Skeletal muscle tissue (tissue), 4 donors: ENCODE data around the gene FAU. TPM values are rescaled to one million over a fixed set of nuclear protein-coding genes. Genes with fewer than 3 reads are reported as not detected.

ENCODE experiments used
- H3K27ac ChIP-seq: one replicate; pipeline ENCODE4 v1.7.0; 2013; ENCODE audit warnings: mild to moderate bottlenecking, low read depth, low read length, inconsistent platforms
- H3K27me3 ChIP-seq, 3 donors: one replicate each; pipeline ENCODE4 v1.7.0; 2013; ENCODE audit warnings: low read length in 3 of 3; ENCODE audit not compliant: control insufficient read depth in 3 of 3, insufficient read depth in 3 of 3
- H3K36me3 ChIP-seq, 3 donors: one replicate each; pipeline ENCODE4 v1.7.0; 2013; ENCODE audit warnings: low read length in 3 of 3; ENCODE audit not compliant: control insufficient read depth in 3 of 3, insufficient read depth in 3 of 3
- H3K4me1 ChIP-seq, 3 donors: one replicate each; pipeline ENCODE4 v1.7.0; 2013; ENCODE audit warnings: low read length in 3 of 3, mild to moderate bottlenecking in 3 of 3; ENCODE audit not compliant: control insufficient read depth in 3 of 3, insufficient read depth in 3 of 3
- H3K4me3 ChIP-seq, 3 donors: one replicate each; pipeline ENCODE4 v1.7.0; 2013; ENCODE audit warnings: low read length in 3 of 3
- H3K9ac ChIP-seq, 3 donors: one replicate each; pipeline ENCODE4 v1.7.0; 2013; ENCODE audit warnings: low read length in 3 of 3, mild to moderate bottlenecking in 3 of 3, moderate library complexity in 2 of 3, low read depth in 1 of 3
- H3K9me3 ChIP-seq, 3 donors: one replicate each; pipeline ENCODE4 v1.7.0; 2013; ENCODE audit warnings: low read length in 3 of 3; ENCODE audit not compliant: control insufficient read depth in 3 of 3
- total RNA-seq: library from RNA; depleted of rRNA; stranded (reverse); fragments of >200 nt; gene quantifications from one replicate; pipeline ENCODE4 v1.2.3, GENCODE V29; 2014
- donor health status: Osteomylitis.

The FAU gene
- total RNA-seq, 1 donor from 2014 or later = 292 TPM

DNA sequence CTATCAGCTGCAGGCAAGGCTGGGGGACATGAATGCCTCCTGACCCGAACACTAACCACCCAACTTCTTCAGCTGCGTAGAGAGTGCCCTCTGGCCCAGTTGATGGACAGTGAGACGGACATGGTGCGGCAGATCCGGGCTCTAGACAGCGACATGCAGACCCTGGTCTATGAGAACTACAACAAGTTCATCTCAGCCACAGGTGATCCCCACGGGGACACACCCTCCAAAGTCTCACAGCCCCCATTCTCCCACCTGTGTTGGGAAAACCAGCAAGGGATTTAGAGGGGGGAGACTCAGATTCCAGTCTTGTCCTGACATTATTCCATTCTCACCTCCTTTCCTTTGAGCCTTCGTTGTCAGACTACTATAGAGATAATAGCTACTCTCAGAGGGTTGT is 25.0 kb downstream of the FAU start:
- peak overlapping the region; percentile 77 to 88 (median 87) for H3K9ac ChIP-seq
- H3K9me3 ChIP-seq = no peaks in the 10 kb centered on the region
- peak overlapping the region; percentile 88 to 94 (median 90) for H3K4me3 ChIP-seq
- H3K36me3 ChIP-seq = peaks cover 0 to 6% (median 4%) of the 10 kb centered on the region in 3 donors
- no peaks in the 10 kb centered on the region for H3K27me3 ChIP-seq
- peak overlapping the region; percentile 88 for H3K27ac ChIP-seq
- peaks cover 12 to 28% (median 26%) of the 10 kb centered on the region in 3 donors for H3K4me1 ChIP-seq

DNA sequence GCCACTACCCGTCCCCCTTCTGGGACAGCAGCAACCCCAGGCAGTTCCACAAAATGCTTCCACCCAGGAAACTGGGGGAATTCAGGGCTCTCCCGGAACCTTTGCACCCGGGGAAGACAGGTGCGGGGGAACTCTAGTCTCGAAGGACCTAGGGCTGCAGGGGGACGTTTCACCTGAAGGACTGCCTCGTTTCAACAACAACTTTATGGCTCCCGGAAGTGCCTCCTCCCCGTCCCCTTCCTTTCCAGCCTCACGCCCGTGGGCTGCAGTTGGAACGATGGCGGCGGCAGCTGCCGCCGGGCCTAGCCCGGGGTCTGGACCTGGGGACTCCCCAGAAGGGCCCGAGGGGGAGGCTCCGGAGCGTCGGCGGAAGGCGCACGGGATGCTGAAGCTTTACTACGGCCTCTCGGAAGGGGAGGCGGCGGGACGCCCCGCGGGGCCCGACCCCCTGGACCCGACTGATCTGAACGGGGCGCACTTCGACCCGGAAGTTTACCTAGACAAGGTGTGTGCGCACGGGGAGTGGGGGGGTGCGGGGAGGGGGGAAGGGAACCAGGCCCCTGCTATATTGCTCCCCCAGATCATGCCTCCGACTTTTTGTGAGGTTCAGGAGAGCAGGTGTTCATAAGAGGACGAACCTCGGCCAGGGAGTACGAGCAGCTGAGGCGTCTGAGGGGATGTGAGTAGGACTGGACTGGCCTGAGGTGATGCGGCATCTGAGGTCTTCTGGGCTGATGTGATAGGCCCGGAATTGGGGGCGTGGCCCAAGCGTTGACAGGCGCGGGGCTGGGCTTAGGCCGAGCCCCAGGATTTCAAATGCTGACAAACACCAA is 25.7 kb downstream of the FAU start, which contains the start of gene VPS51:
Gene VPS51 (plus strand): TSS at position 241 of the 833 bp plus-strand sequence. CDS start 37 bp downstream, at position 278.
- Histone ChIP-seq H3K4me3 (peak within 1 kb of the TSS; percentile 88 to 94 (median 90)), H3K27ac (peak within 1 kb of the TSS; percentile 88), H3K9me3 (no peaks in the 10 kb centered on the region), H3K9ac (peak within 1 kb of the TSS; percentile 77 to 88 (median 87)), H3K4me1 (peaks cover 12 to 27% (median 21%) of the 10 kb centered on the region in 3 donors), H3K36me3 (peaks cover 0 to 6% (median 4%) of the 10 kb centered on the region in 3 donors), H3K27me3 (no peaks in the 10 kb centered on the region)

DNA sequence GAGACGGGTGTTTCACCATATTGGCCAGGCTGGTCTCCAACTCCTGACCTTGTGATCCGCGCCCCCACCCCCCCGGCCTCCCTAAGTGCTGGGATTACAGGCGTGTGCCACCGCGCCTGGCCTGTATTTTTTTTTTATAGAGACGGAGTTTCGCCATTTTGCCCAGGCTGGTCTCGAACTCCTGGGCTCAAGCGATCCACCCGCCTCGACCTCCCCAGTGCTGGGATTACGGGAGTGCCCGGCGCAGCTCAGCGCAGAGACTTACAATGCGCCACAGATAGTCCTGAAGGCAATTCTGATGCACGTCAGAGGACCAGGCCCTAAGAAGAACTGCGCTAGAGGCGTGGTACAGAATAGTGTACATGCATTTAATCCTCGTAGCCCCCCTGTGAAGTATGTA is 26.5 kb downstream of the FAU start:
- no peaks in the 10 kb centered on the region for H3K9me3 ChIP-seq
- H3K27me3 ChIP-seq = no peaks in the 10 kb centered on the region
- peaks cover 0 to 6% (median 4%) of the 10 kb centered on the region in 3 donors for H3K36me3 ChIP-seq
- peak overlapping the region; percentile 88 to 94 (median 90) for H3K4me3 ChIP-seq
- peak overlapping the region in 2 of 3 donors; percentile 75 to 88 for H3K9ac ChIP-seq
- peaks cover 12 to 27% (median 19%) of the 10 kb centered on the region in 3 donors for H3K4me1 ChIP-seq
- peak overlapping the region; percentile 88 for H3K27ac ChIP-seq

DNA sequence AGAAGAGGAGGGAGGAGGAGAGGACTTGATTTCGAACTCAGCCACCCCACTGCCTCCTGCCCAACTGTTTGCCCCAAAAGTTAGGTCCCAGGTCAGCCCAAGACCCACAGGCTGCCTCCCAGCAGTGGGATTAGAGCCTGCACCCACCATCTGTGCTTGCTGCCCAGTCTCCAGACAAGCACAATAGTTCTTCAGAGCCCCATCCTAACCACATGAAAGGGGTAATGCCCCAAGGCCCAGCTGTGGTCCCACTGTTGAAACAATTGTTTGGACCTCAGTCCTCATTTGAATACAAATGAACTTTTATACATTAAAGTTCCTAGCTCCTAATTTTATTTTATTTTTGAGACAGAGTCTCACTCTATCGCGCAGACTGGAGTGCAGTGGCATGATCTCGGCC is 31.3 kb downstream of the FAU start:
- H3K9ac ChIP-seq = no peak overlapping the region

DNA sequence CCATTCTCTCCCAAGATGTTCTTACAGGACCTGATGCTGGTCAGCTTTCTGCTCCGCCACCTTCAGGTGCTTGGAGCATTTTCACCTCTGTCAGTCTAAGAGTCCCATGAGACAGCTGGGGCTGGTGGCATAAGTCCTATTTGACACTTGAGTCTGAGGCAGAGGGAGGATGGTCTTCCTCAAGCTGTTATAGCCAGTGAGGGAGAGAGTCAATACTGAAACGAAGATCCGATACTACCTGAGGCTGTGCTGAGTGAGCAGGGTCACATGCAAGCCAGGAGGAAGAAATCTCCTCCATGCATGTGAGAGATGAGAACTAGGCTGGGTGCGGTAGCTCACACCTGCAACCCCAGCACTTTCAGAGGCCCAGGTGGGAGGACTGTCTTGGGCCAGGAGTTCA is 32.3 kb downstream of the FAU start:
- H3K27me3 ChIP-seq = no peaks in the 10 kb centered on the region
- H3K4me3 ChIP-seq = no peak overlapping the region
- H3K4me1 ChIP-seq = peaks cover 9 to 12% (median 11%) of the 10 kb centered on the region in 3 donors
- H3K36me3 ChIP-seq = peaks cover 31 to 37% (median 32%) of the 10 kb centered on the region in 3 donors
- H3K9ac ChIP-seq = no peak overlapping the region
- H3K27ac ChIP-seq = no peak overlapping the region
- no peaks in the 10 kb centered on the region for H3K9me3 ChIP-seq

More for the DNA sequence above, 31.3 kb downstream of the FAU start:
- H3K27ac ChIP-seq = no peak overlapping the region
- H3K27me3 ChIP-seq = no peaks in the 10 kb centered on the region
- peaks cover 1 to 4% (median 2%) of the 10 kb centered on the region in 3 donors for H3K4me1 ChIP-seq
- no peak overlapping the region for H3K4me3 ChIP-seq
- H3K9me3 ChIP-seq = no peaks in the 10 kb centered on the region
- H3K36me3 ChIP-seq = peaks cover 24 to 32% (median 29%) of the 10 kb centered on the region in 3 donors

DNA sequence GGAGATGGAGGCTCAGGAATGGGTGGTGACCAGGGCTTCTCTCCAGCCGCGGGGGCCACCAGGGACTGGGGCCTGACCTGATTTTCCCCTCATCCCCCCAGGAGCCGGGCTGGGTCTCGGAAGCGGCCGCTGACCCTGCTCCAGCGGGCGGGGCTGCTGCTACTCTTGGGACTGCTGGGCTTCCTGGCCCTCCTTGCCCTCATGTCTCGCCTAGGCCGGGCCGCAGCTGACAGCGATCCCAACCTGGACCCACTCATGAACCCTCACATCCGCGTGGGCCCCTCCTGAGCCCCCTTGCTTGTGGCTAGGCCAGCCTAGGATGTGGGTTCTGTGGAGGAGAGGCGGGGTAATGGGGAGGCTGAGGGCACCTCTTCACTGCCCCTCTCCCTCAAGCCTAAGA is 34.1 kb downstream of the FAU start:
- no peaks in the 10 kb centered on the region for H3K27me3 ChIP-seq
- H3K4me1 ChIP-seq = peaks cover 20 to 23% (median 21%) of the 10 kb centered on the region in 3 donors
- H3K9ac ChIP-seq = no peak overlapping the region
- no peak overlapping the region for H3K4me3 ChIP-seq
- peaks cover 31 to 37% (median 32%) of the 10 kb centered on the region in 3 donors for H3K36me3 ChIP-seq
- no peaks in the 10 kb centered on the region for H3K9me3 ChIP-seq
- H3K27ac ChIP-seq = no peak overlapping the region

DNA sequence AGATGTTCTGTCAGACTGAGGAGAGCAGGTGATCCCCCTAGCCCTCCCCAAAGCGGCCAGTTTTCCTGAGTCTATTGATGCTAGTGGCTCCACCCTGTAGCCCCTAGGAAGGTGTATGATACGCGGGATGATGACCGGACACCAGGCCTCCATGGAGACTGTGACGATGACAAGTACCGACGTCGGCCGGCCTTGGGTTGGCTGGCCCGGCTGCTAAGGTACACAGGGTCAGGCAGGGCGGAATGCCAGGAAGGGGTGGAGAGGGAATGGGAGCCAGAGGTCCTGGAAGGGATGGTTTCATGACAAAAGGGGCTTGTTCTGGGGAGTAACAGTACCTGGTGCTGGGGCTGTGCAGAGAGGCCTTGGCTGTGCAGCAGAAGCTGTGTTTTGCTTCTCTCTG is 34.7 kb downstream of the FAU start:
- H3K9ac ChIP-seq = no peak overlapping the region
- peaks cover 31 to 37% (median 32%) of the 10 kb centered on the region in 3 donors for H3K36me3 ChIP-seq
- H3K27ac ChIP-seq = no peak overlapping the region
- no peaks in the 10 kb centered on the region for H3K9me3 ChIP-seq
- H3K4me3 ChIP-seq = no peak overlapping the region
- H3K27me3 ChIP-seq = no peaks in the 10 kb centered on the region
- H3K4me1 ChIP-seq = peaks cover 20 to 23% (median 21%) of the 10 kb centered on the region in 3 donors

DNA sequence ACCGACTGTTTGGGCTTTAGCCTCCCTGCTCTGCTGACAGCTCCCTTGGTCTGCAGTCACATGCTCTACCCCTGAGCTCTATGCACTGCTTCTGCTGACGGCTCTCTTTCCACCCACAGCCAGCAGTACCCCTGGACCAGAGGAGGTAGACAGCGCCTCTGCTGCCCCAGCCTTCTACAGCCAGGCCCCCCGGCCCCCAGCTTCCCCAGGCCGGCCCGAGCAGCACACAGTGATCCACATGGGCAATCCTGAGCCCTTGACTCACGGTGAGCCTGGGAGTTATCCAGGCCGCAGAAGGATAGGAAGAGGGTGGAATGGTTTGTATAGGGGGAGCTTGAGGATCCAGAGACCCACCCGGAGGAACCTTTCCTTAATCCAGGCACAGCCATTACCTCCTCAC is 35.1 kb downstream of the FAU start:
- Histone ChIP-seq H3K36me3 (peaks cover 31 to 37% (median 32%) of the 10 kb centered on the region in 3 donors), H3K4me1 (peaks cover 20 to 23% (median 21%) of the 10 kb centered on the region in 3 donors), H3K27ac (no peak overlapping the region)

DNA sequence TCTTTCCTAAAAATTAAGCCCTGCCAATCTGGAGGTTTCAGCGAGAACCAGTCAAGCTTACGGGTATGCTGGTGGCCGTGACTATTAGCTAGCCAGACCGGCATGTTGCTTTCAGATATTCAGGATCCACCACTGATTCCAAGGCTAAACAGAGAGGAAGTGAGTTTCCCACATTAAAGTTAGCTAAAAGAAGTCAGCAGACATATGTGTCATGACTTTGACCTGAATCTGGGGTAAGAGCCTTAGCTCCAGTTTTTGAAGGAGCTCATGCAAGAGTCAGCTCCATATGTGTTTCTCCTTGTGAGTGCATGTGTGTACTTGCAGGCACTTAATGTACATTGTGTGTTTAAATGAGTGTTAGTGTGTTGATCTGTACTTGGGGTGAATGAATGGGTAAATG is 36.5 kb downstream of the FAU start:
- H3K4me3 ChIP-seq = no peak overlapping the region

More for the DNA sequence above, 35.1 kb downstream of the FAU start:
- Histone ChIP-seq H3K4me3 (no peak overlapping the region), H3K9me3 (no peaks in the 10 kb centered on the region), H3K9ac (no peak overlapping the region), H3K27me3 (no peaks in the 10 kb centered on the region)

More for the DNA sequence above, 36.5 kb downstream of the FAU start:
- Histone ChIP-seq H3K4me1 (peaks cover 20 to 23% (median 21%) of the 10 kb centered on the region in 3 donors), H3K27me3 (no peaks in the 10 kb centered on the region), H3K27ac (no peak overlapping the region), H3K36me3 (peaks cover 31 to 37% (median 32%) of the 10 kb centered on the region in 3 donors), H3K9ac (peak overlapping the region in 1 of 3 donors; percentile 14), H3K9me3 (no peaks in the 10 kb centered on the region)
